Activated T-cell treated with anti-CD3 and anti-CD28 coated beads for 4 hours (primary cell): Measurements from ENCODE around the gene MED27.

Experiments used
- DNase-seq: peaks from one replicate; pipeline ENCODE4 v3.0.0-alpha.2; 2020

Gene MED27

GRCh38 chr9:131912671-131913070, 167.0 kb downstream of the MED27 start:
- DNase-seq, result no peak

- DNase-seq, result no peak
These were observed 167.6 kb downstream of the MED27 start for GRCh38 chr9:131912069-131912468.

- no peak for DNase-seq
These were observed 169.1 kb downstream of the MED27 start for GRCh38 chr9:131910572-131910971.

- no peak for DNase-seq
These were observed 174.5 kb downstream of the MED27 start for GRCh38 chr9:131905144-131905543.

GRCh38 chr9:131899296-131900228, 180.1 kb downstream of the MED27 start:
- no peak for DNase-seq

GRCh38 chr9:131892902-131893500, 186.7 kb downstream of the MED27 start:
- DNase-seq, result no peak

- DNase-seq, result no peak
These were observed 187.4 kb downstream of the MED27 start for GRCh38 chr9:131892162-131892707.

GRCh38 chr9:131891598-131891997, 188.1 kb downstream of the MED27 start:
- no peak for DNase-seq

- no peak for DNase-seq
These were observed 190.0 kb downstream of the MED27 start for GRCh38 chr9:131889437-131890251.

GRCh38 chr9:131888923-131889322, 190.7 kb downstream of the MED27 start:
- no peak for DNase-seq

- no peak for DNase-seq
These were observed 192.0 kb downstream of the MED27 start for GRCh38 chr9:131887680-131888079.

GRCh38 chr9:131886826-131887225, 192.8 kb downstream of the MED27 start:
- no peak for DNase-seq

- no peak for DNase-seq
These were observed 194.5 kb downstream of the MED27 start for GRCh38 chr9:131885144-131885609.

- DNase-seq, result no peak
These were observed 195.4 kb downstream of the MED27 start for GRCh38 chr9:131884222-131884621.

GRCh38 chr9:131880833-131881583, 198.7 kb downstream of the MED27 start:
- DNase-seq, result no peak

GRCh38 chr9:131879911-131880290, 199.8 kb downstream of the MED27 start:
- no peak for DNase-seq

- DNase-seq, result no peak
These were observed 200.3 kb downstream of the MED27 start for GRCh38 chr9:131879181-131879910.

GRCh38 chr9:131876486-131876885, 203.2 kb downstream of the MED27 start:
- no peak for DNase-seq

- DNase-seq, result no peak
These were observed 203.7 kb downstream of the MED27 start for GRCh38 chr9:131875828-131876485.

GRCh38 chr9:131874916-131875670, 204.6 kb downstream of the MED27 start:
- DNase-seq, result no peak
